Tibial artery (tissue), 4 donors: ENCODE measurements around the gene PKLR.

ENCODE experiments used
- DNase-seq, 2 donors: peaks; one replicate each; pipeline ENCODE4 v3.0.0-alpha.2; 2019
- H3K27ac ChIP-seq, 2 donors: fragments of 200-600 bp; sonication (generic) in 1 of 2; 1 replicate in 1 of 2; 2 replicates in 1 of 2; pipeline ENCODE4 v1.5.1; 2018 to 2019; ENCODE audit warnings: mild to moderate bottlenecking in 1 of 2
- H3K27me3 ChIP-seq, 2 donors: fragments of 200-600 bp; sonication (generic) in 1 of 2; one replicate each; pipeline versions ENCODE4 v1.5.1 to v1.6.0; 2016 to 2019
- H3K36me3 ChIP-seq, 3 donors: fragments of 200-600 bp; sonication (generic) in 2 of 3; one replicate each; pipeline ENCODE4 v1.5.1; 2016 to 2019; ENCODE audit warnings: mild to moderate bottlenecking in 2 of 3
- H3K4me1 ChIP-seq, 4 donors: fragments of 200-600 bp; sonication (generic) in 2 of 4; 1 replicate in 3 of 4; 2 replicates in 1 of 4; pipeline ENCODE4 v1.5.1; 2016 to 2019
- H3K4me3 ChIP-seq, 2 donors: fragments of 200-600 bp; sonication (generic) in 1 of 2; 1 replicate in 1 of 2; 2 replicates in 1 of 2; pipeline ENCODE4 v1.5.1; 2018 to 2019; ENCODE audit warnings: mild to moderate bottlenecking in 2 of 2
- H3K9me3 ChIP-seq, 3 donors: fragments of 200-600 bp; sonication (generic) in 1 of 3; one replicate each; pipeline ENCODE4 v1.5.1; 2016 to 2019
- intact Hi-C: fragments of 100-400 bp; cut with DNase I; formaldehyde crosslinking; loops from one replicate; pipeline ENCODE4 v1.15.0; 2023; ENCODE audit warnings: low total_unique reads
- TF ChIP-seq, protein P1 (sequence below), 2 experiments: fragments of 200-600 bp in 1 of 2; fragments of 450-650 bp in 1 of 2; IDR thresholded peaks; one replicate each; pipeline ENCODE4 v1.5.1; 2017 to 2019; ENCODE audit warnings: antibody characterized with exemption in 2 of 2, mild to moderate bottlenecking in 1 of 2, moderate library complexity in 1 of 2

Gene PKLR

DNA sequence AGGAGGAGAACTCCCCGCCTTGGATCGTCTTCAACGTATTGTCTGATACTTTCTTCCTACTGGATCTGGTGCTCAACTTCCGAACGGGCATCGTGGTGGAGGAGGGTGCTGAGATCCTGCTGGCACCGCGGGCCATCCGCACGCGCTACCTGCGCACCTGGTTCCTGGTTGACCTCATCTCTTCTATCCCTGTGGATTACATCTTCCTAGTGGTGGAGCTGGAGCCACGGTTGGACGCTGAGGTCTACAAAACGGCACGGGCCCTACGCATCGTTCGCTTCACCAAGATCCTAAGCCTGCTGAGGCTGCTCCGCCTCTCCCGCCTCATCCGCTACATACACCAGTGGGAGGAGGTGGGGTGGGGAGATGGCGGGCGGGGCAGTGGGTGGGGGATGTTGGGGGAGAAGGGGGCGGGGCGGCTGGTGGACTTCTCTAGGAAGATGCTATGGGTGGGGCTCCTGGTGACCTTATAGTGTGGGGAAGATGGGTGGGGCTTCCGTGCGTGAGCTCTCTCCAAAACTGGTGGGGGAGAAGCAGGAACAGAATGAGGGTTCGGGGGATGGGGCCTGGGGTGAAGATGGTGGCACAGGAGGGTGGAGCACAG is 18.6 kb downstream of the PKLR start:
- H3K4me3 ChIP-seq = no peak overlapping the region
- intact Hi-C loops = no loop called here
- H3K4me1 ChIP-seq = peaks cover 7 to 12% (median 9%) of the 10 kb centered on the region in 4 donors
- no peak overlapping the region for H3K27ac ChIP-seq
- no peaks in the 10 kb centered on the region for H3K27me3 ChIP-seq
- no peak for DNase-seq
- H3K9me3 ChIP-seq = no peaks in the 10 kb centered on the region
- H3K36me3 ChIP-seq = no peaks in the 10 kb centered on the region
- TF ChIP-seq, protein P1, sequence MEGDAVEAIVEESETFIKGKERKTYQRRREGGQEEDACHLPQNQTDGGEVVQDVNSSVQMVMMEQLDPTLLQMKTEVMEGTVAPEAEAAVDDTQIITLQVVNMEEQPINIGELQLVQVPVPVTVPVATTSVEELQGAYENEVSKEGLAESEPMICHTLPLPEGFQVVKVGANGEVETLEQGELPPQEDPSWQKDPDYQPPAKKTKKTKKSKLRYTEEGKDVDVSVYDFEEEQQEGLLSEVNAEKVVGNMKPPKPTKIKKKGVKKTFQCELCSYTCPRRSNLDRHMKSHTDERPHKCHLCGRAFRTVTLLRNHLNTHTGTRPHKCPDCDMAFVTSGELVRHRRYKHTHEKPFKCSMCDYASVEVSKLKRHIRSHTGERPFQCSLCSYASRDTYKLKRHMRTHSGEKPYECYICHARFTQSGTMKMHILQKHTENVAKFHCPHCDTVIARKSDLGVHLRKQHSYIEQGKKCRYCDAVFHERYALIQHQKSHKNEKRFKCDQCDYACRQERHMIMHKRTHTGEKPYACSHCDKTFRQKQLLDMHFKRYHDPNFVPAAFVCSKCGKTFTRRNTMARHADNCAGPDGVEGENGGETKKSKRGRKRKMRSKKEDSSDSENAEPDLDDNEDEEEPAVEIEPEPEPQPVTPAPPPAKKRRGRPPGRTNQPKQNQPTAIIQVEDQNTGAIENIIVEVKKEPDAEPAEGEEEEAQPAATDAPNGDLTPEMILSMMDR (IDR thresholded peaks at IDR 0.05) = no peak

DNA sequence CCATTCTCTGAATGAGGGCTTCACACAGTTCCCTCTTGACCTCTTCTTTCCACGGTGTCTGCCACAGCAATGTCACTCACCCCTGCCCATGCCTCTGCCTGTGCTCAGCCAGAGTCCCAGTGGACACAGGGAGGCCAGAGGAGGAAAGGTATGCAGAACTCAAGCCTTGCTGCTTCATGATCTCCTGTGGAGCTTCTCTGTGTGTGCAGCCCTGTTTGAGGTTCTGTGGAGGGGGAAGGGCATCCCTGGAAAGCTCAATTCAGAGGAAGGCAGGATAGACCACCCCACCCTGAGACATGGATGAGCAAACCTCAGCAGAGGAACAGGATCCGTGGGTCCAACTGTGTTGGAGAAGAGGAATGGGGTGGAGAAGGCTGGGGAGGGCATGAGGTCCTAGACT is 22.0 kb downstream of the PKLR start:
- H3K4me1 ChIP-seq = peaks cover 13 to 20% (median 16%) of the 10 kb centered on the region in 4 donors
- H3K9me3 ChIP-seq = no peaks in the 10 kb centered on the region
- no peak for DNase-seq
- no peaks in the 10 kb centered on the region for H3K36me3 ChIP-seq
- H3K27me3 ChIP-seq = no peaks in the 10 kb centered on the region
- no peak overlapping the region for H3K27ac ChIP-seq
- intact Hi-C loops = loop anchor here (5.0 to 10.0 kb wide), 3 partner anchors 43 to 313 kb away; partner anchors contain the start of genes ASH1L and RUSC1
- no peak overlapping the region for H3K4me3 ChIP-seq
- TF ChIP-seq, protein P1 (IDR thresholded peaks at IDR 0.05) = no peak

DNA sequence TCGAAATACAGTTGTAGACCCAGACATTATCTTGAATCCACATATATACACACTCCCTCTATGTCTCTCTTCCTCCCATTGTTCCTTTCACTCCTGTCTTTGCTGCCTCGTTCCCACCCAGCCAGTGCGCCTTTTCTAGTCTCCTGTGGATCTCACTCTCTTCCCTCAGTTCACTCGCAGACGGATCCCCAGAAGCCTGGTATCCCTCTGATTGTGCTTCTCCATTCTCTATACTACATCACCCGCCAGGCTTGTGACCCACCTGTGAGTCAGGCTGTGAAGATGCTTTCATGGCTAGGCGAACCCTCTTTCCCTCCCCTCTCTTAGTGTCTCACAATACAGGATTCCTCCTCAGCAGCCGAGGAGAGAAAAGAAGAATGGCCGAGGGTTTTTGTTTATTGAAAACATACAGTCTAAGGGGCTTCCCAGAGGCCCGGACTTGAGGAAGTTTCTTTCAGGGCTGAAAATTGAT is 22.5 kb downstream of the PKLR start:
- Histone ChIP-seq H3K4me3 (peak overlapping the region in 1 of 2 donors; percentile 77), H3K36me3 (no peaks in the 10 kb centered on the region), H3K4me1 (peaks cover 16 to 23% (median 20%) of the 10 kb centered on the region in 4 donors), H3K27me3 (no peaks in the 10 kb centered on the region), H3K9me3 (no peaks in the 10 kb centered on the region), H3K27ac (no peak overlapping the region)
- intact Hi-C loops = loop anchor here (5.0 to 10.0 kb wide), 3 partner anchors 44 to 314 kb away; partner anchors contain the start of genes ASH1L and RUSC1
- TF ChIP-seq, protein P1 (IDR thresholded peaks at IDR 0.05) = no peak
- no peak for DNase-seq

DNA sequence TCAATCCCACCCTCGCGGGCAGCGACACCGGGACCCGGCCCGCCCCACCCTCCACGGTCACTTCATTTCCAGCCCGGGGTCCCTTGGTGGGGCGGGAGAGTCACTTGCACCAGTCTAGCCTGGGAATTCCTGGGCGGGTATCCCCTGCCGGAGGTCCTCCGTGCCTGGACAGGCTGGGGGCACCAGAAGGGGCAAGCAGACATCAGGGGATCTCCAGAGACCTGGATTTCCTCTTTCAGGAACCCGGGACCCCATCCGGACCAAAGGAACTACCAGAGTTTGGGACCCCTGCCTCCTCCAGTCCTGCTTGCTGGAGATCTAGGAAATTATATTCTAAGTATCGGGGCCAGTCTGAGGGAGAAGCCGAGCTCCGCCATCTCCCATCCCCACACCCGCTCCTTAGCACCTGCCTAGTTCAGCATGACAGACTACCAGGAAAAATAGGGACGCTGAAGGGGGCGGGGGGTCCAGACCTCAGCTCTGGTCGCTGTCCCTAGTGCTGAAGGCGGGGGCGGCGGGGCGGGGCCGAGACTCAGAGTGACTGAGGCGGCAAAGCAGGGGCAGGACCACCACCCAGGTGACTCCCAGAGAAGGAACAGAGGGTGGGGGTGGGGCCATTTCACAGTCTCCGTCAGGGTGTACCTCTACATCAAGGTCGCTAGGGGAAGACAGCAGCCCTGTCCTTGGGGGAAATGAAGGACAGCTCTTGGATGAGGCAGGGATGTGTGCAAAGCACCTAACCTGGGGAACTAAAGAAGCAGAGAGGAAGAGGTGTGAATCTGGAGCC is 23.1 kb downstream of the PKLR start:
- DNase-seq = peak; percentile 53 to 75
- Histone ChIP-seq H3K4me3 (peak overlapping the region; percentile 59 to 77), H3K27me3 (no peaks in the 10 kb centered on the region), H3K36me3 (no peaks in the 10 kb centered on the region), H3K27ac (peak overlapping the region; percentile 60 to 66), H3K9me3 (no peaks in the 10 kb centered on the region), H3K4me1 (peaks cover 17 to 24% (median 20%) of the 10 kb centered on the region in 4 donors)
- intact Hi-C loops = loop anchor here (5.0 to 10.0 kb wide), 3 partner anchors 44 to 314 kb away; partner anchors contain the start of genes ASH1L and RUSC1
- TF ChIP-seq, protein P1 (IDR thresholded peaks at IDR 0.05) = peak in 1 of 2 experiments; percentile 28

DNA sequence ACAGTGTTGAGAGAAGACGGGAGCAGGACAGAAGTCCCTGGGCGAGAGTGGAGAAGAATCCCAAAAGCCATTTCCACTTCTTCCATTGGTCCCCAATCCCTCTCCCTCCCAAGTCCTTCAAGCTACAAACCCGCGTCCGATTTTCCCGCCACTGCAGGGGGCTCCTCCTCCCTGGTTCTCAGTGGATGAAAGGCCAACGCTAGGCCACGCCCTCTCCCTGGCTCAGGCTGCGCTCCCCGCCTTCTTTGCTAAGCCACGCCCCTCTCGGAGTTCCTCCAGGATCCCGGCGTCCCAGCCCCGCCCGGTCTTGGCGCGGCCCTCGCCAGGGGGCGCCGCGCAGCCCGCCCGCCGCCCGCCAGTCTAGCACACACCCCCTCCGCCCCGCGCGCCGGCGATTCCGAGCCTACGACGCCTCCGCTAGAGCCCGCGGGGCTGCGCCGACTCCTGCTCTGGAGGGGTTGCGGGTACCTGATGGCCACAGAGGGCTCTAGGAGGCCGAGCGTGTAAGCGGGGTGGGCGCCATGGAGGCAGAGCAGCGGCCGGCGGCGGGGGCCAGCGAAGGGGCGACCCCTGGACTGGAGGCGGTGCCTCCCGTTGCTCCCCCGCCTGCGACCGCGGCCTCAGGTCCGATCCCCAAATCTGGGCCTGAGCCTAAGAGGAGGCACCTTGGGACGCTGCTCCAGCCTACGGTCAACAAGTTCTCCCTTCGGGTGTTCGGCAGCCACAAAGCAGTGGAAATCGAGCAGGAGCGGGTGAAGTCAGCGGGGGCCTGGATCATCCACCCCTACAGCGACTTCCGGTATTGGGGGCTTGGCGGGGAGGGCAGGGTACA is 24.0 kb downstream of the PKLR start, which contains the start of gene HCN3:
HCN3 (plus strand) TSS at position 394 of the 832 bp plus-strand sequence; CDS start at position 522, 128 bp downstream.
- no peaks in the 10 kb centered on the region for H3K27me3 ChIP-seq
- peaks cover 17 to 28% (median 24%) of the 10 kb centered on the region in 4 donors for H3K4me1 ChIP-seq
- DNase-seq = peak; percentile 97 to 98
- no peaks in the 10 kb centered on the region for H3K9me3 ChIP-seq
- H3K36me3 ChIP-seq = no peaks in the 10 kb centered on the region
- intact Hi-C loops = loop anchor here (5.0 to 10.0 kb wide), 3 partner anchors 45 to 315 kb away; partner anchors contain the start of genes ASH1L and RUSC1
- TF ChIP-seq, protein P1 (IDR thresholded peaks at IDR 0.05) = peak; percentile 64 to 73
- H3K4me3 ChIP-seq = peak within 1 kb of the TSS; percentile 59 to 77
- peak within 1 kb of the TSS; percentile 60 to 66 for H3K27ac ChIP-seq
